Measurements from ENCODE around the gene CD22. TPM values are rescaled to one million over a fixed set of nuclear protein-coding genes. Genes with fewer than 3 reads are reported as not detected.
A peak's percentile ranks its signal among the peaks of the same experiment; 100 is the strongest.

The CD22 gene
- total RNA-seq, 2 donors from 2014 or later = 3.7 to 5.6 TPM

DNA sequence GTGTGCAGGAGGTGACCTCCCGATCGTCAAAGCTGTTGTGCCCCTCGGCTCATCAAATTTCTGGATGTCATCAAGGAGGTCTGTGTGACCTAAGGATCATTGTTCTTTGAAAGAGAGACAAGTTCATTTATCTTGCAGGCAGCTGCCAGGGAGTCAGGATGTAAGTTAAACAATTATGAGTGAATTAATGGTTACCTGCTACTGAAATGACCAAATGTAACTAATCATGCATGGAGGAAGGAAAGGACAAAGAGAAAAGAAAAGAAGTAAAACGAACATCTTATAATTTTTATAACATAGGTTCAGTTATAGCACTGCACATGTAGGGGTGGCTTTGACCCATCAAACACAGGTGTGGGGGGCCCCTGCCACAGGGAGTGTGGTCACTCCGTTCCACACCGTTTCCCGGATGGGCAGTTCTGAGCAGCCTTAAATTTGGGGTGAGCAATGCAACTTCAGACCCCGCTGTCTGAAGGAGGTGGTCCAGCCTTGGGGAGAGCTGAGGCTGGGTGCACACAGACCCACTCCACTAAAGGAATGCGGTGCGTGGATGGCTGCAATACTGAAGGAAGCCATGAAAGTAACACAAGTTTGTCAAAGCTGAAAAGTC is 5.3 kb downstream of the CD22 start:
- no peak for DNase-seq (ENCODE audit: low spot score)
- intact Hi-C loops (cut with DNase I) = no loop called here

DNA sequence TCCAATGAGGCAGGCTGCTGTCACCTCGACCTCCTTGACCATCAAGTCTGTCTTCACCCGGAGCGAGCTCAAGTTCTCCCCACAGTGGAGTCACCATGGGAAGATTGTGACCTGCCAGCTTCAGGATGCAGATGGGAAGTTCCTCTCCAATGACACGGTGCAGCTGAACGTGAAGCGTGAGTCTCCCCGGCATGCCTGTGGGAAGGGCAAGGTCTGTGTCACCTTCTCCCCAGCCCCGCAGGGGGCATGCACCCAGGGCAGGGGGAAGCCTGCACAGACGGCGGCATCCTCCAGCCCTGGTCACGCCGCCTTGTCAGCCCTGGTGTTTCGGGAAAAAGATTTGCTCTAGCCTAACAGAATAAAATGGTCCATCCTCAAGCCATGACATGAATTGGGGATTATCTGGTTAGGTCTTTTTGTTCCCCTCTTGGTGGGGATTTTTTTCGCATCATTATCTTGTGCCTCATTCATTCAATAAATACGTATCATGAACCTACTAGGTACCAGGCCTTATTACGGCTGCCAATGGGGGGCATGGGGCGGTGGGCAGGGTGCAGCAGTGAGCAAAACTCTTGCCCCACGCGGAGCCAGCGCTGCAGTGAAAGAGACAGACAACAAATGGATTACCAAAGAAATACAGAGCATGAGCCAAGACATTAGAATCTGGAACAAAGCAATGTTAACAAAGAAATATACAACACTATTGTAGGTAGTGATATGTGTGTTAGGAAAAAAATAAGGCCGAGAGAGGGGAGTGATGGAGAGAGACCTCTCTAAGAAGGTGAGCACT is 7.4 kb downstream of the CD22 start:
- intact Hi-C loops (cut with DNase I) = no loop called here
- DNase-seq (ENCODE audit: low spot score) = no peak

DNA sequence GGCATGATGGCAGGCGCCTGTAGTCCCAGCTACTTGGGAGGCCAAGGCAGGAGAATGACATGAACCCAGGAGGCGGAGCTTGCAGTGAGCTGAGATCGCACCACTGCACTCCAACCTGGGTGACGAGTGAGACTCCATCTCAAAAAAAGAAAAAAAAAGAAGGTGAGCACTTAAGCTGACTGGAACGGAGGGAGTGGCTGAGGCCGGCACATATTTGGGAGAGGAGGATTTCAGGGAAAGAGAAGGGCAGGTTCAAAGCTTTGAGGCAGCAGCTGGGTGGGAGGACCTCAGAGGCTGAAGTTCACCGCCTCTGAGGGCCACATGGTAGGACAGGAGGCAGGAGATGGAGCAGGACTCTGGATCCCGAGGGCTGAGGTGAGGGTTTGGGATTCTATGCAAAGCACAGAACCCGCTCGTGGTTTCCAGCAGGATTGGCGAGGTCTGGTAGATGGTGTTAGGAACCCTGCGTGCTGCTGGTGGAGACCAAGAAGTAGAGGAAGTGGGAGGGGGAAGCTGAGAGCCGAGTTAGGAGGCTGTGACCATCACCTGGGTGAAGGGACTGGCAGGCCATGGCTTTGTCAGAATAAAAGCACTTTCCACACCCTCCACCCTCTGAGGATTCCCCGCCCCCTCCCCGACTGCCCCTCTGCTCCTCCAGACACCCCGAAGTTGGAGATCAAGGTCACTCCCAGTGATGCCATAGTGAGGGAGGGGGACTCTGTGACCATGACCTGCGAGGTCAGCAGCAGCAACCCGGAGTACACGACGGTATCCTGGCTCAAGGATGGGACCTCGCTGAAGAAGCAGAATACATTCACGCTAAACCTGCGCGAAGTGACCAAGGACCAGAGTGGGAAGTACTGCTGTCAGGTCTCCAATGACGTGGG is 8.4 kb downstream of the CD22 start:
- intact Hi-C loops (cut with DNase I) = no loop called here
- DNase-seq (ENCODE audit: low spot score) = no peak

DNA sequence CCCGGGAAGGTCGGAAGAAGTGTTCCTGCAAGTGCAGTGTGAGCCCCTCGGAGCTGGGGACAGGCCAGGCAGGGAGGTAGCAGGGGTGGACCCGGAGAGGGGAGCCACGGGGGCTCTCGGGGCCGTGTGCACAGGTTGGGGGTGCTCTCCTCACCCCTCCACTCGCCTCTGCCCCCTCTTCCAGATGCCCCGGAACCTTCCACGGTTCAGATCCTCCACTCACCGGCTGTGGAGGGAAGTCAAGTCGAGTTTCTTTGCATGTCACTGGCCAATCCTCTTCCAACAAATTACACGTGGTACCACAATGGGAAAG is 9.0 kb downstream of the CD22 start:
- intact Hi-C loops (cut with DNase I) = no loop called here

DNA sequence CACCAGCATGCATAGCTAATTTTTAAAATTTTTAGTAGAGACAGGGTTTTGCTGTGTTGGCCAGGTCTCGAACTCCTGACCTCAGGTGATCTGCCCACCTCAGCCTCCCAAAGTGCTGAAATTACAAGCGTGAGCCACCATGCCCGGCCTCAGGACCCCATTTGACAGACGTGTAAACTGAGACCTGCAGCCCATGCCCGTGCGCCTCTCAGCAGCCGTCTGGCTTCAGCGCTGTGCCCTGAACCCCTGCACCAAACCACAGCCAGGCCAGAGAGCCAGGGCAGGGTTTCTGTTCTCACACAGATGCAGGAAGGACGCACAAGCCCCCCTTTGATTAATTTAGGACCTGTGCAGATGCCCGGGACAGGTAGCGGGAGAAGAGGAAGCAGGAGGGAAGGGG is 11.4 kb downstream of the CD22 start:
- intact Hi-C loops (cut with DNase I) = no loop called here
- DNase-seq (ENCODE audit: low spot score) = no peak

More for the DNA sequence above, 9.0 kb downstream of the CD22 start:
- DNase-seq (ENCODE audit: low spot score) = no peak

DNA sequence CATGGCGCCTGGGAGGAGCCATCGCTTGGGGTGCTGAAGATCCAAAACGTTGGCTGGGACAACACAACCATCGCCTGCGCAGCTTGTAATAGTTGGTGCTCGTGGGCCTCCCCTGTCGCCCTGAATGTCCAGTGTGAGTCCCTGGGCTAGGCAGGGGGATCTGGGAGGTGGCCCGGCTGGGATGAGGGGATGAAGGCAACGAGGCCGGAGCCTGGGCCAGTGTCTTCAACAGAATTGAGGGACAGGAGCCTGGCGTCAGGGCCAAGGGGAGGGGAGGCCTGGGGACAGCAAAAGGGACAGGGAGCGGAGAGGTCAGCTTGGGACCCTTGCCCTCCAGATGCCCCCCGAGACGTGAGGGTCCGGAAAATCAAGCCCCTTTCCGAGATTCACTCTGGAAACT is 12.0 kb downstream of the CD22 start:
- intact Hi-C loops (cut with DNase I) = no loop called here
- DNase-seq (ENCODE audit: low spot score) = no peak

DNA sequence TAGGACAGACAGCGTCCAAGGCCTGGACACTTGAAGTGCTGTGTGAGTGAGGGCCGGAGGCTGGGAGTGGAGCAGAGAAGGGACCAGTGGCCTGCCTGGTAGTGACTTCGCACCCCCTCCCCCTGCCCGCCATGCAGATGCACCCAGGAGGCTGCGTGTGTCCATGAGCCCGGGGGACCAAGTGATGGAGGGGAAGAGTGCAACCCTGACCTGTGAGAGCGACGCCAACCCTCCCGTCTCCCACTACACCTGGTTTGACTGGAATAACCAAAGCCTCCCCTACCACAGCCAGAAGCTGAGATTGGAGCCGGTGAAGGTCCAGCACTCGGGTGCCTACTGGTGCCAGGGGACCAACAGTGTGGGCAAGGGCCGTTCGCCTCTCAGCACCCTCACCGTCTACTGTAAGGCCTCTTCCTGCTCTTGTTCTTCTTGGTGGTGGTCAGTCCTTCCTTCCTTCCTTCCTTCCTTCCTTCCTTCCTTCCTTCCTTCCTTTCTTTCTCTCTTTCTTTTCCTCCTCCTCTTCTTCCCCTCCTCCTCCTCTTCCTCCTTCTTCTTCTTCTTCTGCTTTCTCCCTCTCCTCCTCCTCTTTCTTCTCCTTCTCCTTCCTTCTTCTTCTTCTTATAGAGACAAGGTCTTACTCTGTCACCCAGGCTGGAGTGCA is 12.7 kb downstream of the CD22 start:
- intact Hi-C loops (cut with DNase I) = no loop called here

DNA sequence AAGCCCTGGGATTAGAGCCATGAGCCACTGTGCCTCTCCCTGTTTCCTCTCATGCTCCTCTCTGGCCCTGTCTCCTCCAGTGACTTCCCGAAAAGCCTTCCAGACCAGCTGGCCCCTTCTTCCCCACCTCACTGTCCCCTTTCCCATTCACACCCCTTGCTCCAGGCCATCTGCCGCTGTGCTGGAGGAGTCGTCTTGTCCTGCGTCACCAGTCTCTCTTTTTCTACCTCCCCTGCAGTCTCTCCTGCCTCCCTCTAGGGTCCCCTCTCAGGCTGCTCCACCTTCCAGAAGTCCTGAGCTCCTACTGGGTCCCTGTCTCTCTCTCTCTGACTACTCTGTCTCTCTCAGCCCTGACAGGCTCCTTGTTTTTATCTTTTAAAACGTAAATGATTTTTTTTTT is 13.4 kb downstream of the CD22 start:
- peak; percentile 59 for DNase-seq (ENCODE audit: low spot score)
- intact Hi-C loops (cut with DNase I) = no loop called here

More for the DNA sequence above, 12.7 kb downstream of the CD22 start:
- peak; percentile 23 for DNase-seq (ENCODE audit: low spot score)

DNA sequence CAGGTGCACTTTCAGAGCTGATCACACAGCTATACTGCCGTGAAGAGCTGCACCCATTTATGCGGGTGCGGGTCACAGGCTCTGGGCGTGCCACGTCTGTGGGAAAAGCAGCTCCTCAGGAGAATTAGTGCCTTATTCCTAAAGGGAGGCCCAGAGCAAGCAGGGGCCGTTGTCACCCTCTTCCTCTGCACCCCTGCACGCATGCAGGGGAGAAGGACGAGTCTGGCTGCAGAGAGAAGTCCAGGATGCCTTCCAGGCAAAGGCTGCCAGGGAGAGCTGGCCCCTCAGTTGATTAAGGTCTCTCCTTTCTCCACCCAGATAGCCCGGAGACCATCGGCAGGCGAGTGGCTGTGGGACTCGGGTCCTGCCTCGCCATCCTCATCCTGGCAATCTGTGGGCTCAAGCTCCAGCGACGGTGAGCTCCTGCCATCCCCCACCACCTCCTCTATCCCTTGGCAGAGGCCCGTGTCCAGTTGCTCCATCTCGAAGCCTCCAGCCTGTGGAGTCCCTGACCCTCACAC is 15.6 kb downstream of the CD22 start:
- DNase-seq (ENCODE audit: low spot score) = peak; percentile 53
- intact Hi-C loops (cut with DNase I) = no loop called here

DNA sequence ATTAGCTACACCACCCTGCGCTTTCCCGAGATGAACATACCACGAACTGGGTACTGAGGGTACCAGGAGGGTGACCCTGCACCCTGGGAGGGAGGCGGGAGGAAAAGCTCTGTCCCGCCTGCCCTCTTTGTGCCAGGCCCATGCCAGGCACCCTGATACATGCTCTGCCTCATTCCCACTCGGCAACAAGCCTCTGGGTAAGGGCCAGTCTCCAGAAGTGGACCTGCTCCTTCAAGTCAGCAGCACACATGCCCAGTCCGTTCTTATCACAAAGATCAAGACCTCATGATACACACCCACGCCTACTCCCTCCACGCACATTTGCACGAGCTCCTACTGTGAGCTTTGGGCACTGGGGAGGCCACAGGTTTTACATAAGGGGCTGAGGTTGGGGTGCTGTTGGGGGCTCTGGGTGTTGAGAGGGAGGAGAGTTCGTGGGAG is 16.7 kb downstream of the CD22 start:
- no peak for DNase-seq (ENCODE audit: low spot score)
- intact Hi-C loops (cut with DNase I) = no loop called here

DNA sequence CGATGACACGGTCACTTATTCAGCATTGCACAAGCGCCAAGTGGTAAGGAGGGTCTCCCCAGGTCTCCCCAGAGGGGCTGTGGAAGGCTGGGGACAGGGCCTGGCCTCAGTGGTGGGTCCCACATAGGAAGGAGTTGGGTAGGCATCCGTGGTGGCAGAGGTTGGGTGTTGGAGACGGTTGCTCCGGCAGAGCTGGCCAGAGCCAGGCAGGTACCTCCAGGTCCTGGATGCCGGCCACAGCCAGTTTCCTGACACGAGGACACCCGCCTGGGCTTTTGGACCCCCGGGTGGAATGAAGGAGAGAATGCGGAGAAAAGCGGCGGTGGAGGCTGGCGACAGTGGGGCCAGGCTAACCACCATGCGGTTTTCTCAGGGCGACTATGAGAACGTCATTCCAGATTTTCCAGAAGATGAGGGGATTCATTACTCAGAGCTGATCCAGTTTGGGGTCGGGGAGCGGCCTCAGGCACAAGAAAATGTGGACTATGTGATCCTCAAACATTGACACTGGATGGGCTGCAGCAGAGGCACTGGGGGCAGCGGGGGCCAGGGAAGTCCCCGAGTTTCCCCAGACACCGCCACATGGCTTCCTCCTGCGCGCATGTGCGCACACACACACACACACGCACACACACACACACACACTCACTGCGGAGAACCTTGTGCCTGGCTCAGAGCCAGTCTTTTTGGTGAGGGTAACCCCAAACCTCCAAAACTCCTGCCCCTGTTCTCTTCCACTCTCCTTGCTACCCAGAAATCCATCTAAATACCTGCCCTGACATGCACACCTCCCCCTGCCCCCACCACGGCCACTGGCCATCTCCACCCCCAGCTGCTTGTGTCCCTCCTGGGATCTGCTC is 17.4 kb downstream of the CD22 start:
- intact Hi-C loops (cut with DNase I) = no loop called here
- DNase-seq (ENCODE audit: low spot score) = peak; percentile 83

DNA sequence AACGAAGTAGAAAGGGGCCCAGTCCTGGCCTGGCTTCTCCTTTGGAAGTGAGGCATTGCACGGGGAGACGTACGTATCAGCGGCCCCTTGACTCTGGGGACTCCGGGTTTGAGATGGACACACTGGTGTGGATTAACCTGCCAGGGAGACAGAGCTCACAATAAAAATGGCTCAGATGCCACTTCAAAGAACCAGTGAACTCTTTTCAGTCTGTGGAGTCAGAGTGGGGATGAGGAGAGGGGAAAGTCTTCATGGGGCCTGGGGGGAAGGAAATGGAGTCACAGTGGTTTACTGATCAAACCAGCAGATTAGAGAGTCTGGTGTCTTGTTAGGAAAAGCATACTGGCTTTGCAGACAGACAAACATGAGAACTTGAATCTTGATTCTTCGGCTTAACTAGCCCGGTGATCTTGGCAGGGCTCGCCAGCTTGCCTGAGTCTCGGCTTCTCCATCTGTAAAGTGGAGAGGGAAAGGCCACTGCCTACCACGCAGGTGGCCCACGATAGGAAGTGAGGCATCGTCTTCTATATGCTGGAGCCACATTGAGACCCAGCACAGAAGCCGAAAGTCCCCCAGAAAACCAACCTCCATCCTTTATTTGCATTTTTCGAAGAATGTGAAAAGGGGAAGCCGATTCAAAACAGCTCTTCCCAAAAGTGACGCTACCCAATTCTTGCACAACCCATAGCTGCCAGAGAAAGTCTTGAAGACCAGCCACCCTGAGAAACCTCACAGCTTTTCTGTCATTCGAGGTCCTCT is 18.4 kb downstream of the CD22 start, which contains the start of gene FFAR1:
FFAR1 (plus strand) TSS at position 732 of the 759 bp plus-strand sequence. CDS start 3,650 bp downstream, outside the sequence.
- intact Hi-C loops (cut with DNase I) = no loop called here
- DNase-seq (ENCODE audit: low spot score) = peak; percentile 62

DNA sequence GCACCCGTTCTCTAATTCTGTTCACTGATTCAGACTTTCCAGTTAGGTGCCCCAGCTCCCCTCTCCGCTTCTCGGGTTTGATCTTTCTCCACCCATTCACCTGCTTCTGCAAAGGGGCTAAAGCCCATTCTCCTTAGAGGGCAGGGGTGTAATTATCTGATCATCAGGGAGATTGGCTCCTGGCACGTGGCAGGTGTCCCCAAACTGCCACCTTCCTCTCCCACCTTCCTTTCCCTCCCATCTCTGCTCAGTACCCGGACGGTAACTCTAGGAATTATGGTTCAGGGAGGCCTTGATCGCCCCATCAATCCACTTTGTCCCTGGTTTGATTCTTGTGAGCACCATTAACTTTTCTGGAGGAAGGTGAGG is 18.9 kb downstream of the CD22 start:
- DNase-seq (ENCODE audit: low spot score) = no peak
- intact Hi-C loops (cut with DNase I) = no loop called here

DNA sequence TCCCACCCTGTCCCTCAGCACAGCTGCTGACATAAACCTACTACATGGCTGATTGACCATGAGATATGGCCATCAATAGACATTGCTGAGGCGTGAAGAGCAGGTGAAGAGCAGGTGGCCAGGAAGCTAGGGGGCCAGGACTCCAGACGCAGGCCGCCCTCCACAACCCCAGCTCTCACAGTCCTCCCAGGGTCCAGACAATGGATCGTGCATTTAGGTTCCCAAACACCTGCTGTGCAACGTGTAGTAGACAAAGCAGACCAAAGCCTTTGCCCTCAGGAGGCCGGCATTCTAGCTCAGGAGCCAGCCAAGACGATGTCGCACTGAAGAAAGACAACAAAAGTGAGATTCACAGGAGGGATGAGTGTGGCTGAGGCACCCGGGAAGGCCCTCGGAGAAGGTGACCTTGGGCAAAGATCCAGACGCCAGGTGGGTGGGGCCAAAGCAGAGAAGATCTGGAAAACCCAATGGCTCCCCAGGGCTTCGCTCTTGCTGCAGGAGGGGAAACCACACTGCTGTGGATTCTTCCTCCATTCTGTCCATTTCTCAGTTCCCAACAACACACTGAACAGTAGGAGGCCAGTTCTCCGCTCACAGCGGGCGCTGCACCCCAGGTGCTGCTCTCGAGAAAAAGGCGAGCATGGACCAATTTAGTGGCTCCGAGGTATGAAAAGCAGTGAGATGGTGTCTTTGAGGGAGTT is 20.1 kb downstream of the CD22 start:
- peak; percentile 67 for DNase-seq (ENCODE audit: low spot score)

DNA sequence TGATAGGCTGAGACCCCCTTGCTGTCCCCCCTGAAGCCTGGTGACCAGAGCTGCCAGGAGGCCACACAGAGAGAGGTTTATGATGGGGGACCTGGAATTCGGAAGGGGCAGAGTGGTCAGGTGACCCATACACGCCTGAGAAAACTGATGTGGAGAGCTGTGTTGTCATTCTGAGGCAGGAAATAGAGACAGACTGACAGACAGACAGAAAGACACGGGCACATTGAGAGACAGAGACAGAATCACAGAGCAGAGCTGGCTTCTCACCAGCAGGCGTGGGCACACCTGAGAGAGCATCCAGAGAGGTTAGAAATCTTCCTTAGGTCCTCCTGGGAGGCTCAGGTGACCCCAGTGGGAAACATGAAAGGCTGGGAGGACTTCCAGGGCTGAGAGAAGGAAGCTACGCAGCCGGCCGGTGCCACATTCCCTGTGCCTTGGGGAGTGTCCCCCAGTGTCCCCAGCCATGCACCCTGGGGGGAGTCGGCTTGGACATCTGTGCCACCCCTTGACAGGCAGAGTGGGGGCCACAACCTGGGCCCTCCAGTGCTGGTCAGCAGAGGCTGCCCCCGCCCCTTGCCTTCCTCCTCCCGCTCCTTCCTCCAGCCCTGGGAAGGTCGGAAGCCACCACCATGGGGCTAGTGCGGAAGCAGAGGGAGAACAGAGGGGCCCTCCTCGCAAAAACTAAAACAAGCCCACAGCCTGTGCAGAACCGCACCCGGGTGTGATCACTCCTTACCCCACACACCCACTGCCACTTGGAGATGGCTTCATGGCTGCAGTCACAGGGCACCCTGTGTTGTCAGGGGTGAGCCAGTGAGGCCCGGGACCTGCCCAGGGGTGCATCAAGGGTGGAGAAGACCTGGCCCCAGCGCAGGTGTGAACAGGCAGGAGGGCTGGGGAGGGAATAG is 20.9 kb downstream of the CD22 start:
- intact Hi-C loops (cut with DNase I) = loop anchor here (10.0 kb wide), 1 partner anchor 145 kb away; the partner anchor contains the start of gene KRTDAP (in 2 of the 2)
- peak; percentile 79 for DNase-seq (ENCODE audit: low spot score)

More for the DNA sequence above, 20.1 kb downstream of the CD22 start:
- intact Hi-C loops (cut with DNase I) = no loop called here

DNA sequence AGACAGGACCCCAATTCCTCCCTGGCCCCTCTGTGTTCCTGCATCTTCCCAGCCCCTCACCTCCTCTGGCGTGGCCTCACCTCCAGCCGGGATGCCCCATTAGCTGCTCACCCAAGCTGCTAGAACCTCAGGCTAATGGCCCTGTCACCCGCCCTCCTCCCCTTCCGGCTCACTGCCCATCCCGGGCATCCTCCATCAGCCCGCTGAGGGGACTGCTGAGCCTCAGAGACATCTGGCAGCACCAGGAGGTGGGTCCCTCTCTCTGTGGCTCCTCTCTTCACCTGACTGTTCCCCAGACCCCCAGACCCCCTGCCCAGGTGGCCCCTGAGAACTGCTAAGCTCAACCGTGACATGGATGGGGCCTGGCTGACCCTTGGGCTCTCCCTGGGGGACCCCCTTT is 21.6 kb downstream of the CD22 start:
- intact Hi-C loops (cut with DNase I) = loop anchor here (10.0 kb wide), 1 partner anchor 144 kb away; the partner anchor contains the start of gene KRTDAP (in 2 of the 2)
- peak; percentile 60 for DNase-seq (ENCODE audit: low spot score)
